Naive thymus-derived CD4-positive, alpha-beta T cell (primary cell): ENCODE measurements around the gene RNF26. TPM values are rescaled to one million over a fixed set of nuclear protein-coding genes. Genes with fewer than 3 reads are reported as not detected.
A peak's percentile ranks its signal among the peaks of the same experiment; 100 is the strongest.

Source experiments
- ATAC-seq: fragments of 150-1000 bp; cut with Tn5 transposase; 2 replicates; pipeline ENCODE4 v1.10.0; 2021; ENCODE audit warnings: mild to moderate bottlenecking, moderate library complexity
- CTCF ChIA-PET: fragments of 350-600 bp; sonication (Branson Sonifier 250); formaldehyde crosslinking; loops from one replicate; lab custom pipeline; 2021; ENCODE audit warnings: antibody characterized with exemption; lab: Charles Lee
- POLR2A ChIA-PET: fragments of 350-600 bp; sonication (Branson Sonifier 250); formaldehyde crosslinking; loops from one replicate; lab custom pipeline; 2021; ENCODE audit warnings: antibody characterized with exemption, inconsistent platforms; lab: Charles Lee
- DNase-seq, 9 donors: peaks; one replicate each; pipeline versions ENCODE4 v3.0.0 to v3.0.0-alpha.2; 2020 to 2022; ENCODE audit warnings: mixed read lengths in 1 of 9
- H3K27ac ChIP-seq: one replicate; pipeline ENCODE4 v1.7.0; 2013; ENCODE audit warnings: mild to moderate bottlenecking, low read depth, low read length, moderate library complexity
- H3K27me3 ChIP-seq, 2 donors: one replicate each; pipeline ENCODE4 v1.7.0; 2013; ENCODE audit warnings: low read length in 2 of 2, mild to moderate bottlenecking in 2 of 2, moderate library complexity in 2 of 2; ENCODE audit not compliant: control insufficient read depth in 2 of 2, insufficient read depth in 2 of 2
- H3K36me3 ChIP-seq, 3 experiments: 1 replicate in 2 of 3; 2 replicates in 1 of 3; pipeline ENCODE4 v1.7.0; 2013; ENCODE audit warnings: low read length in 3 of 3, mild to moderate bottlenecking in 3 of 3, moderate library complexity in 1 of 3; ENCODE audit not compliant: insufficient read depth in 3 of 3, control insufficient read depth in 2 of 3
- H3K4me1 ChIP-seq, 2 donors: one replicate each; pipeline ENCODE4 v1.7.0; 2013; ENCODE audit warnings: low read length in 2 of 2, mild to moderate bottlenecking in 2 of 2, moderate library complexity in 1 of 2; ENCODE audit not compliant: control insufficient read depth in 2 of 2, insufficient read depth in 2 of 2
- H3K4me3 ChIP-seq: 2 replicates; pipeline ENCODE4 v1.7.0; 2013; ENCODE audit warnings: mild to moderate bottlenecking, low read length
- H3K9me3 ChIP-seq, 3 experiments: 1 replicate in 2 of 3; 2 replicates in 1 of 3; pipeline ENCODE4 v1.7.0; 2013; ENCODE audit warnings: low read length in 3 of 3; ENCODE audit not compliant: control insufficient read depth in 2 of 3
- H3K27ac Mint-ChIP-seq, 9 donors: one replicate each; pipeline ENCODE4 v1.8.0; 2020 to 2022; ENCODE audit warnings: mixed read lengths in 9 of 9, mild to moderate bottlenecking in 8 of 9, moderate library complexity in 5 of 9, inconsistent platforms in 2 of 9
- H3K27me3 Mint-ChIP-seq, 5 donors: one replicate each; pipeline ENCODE4 v1.8.0; 2021 to 2022; ENCODE audit warnings: mixed read lengths in 5 of 5, mild to moderate bottlenecking in 1 of 5
- H3K36me3 Mint-ChIP-seq, 5 donors: one replicate each; pipeline ENCODE4 v1.8.0; 2020 to 2022; ENCODE audit warnings: mixed read lengths in 5 of 5, mild to moderate bottlenecking in 3 of 5, inconsistent platforms in 1 of 5
- H3K4me1 Mint-ChIP-seq, 7 donors: one replicate each; pipeline ENCODE4 v1.8.0; 2020 to 2022; ENCODE audit warnings: mixed read lengths in 7 of 7, mild to moderate bottlenecking in 3 of 7, inconsistent platforms in 1 of 7
- H3K4me3 Mint-ChIP-seq, 10 donors: one replicate each; pipeline ENCODE4 v1.8.0; 2020 to 2022; ENCODE audit warnings: mild to moderate bottlenecking in 10 of 10, mixed read lengths in 10 of 10, moderate library complexity in 6 of 10, inconsistent platforms in 2 of 10
- H3K9me3 Mint-ChIP-seq, 11 donors: one replicate each; pipeline ENCODE4 v1.8.0; 2020 to 2022; ENCODE audit warnings: mixed read lengths in 11 of 11, mild to moderate bottlenecking in 4 of 11, inconsistent platforms in 1 of 11, moderate library complexity in 1 of 11
- intact Hi-C, 2 donors: fragments of 100-400 bp; cut with micrococcal nuclease; formaldehyde crosslinking; loops; one replicate each; pipeline ENCODE4 v1.15.1; 2023
- polyA plus RNA-seq, 2 donors: library from polyadenylated mRNA; unstranded; fragments of 300-500 nt; fragmentation: Illumina TruSeq; gene quantifications; one replicate each; pipeline ENCODE4 v1.2.3, GENCODE V29; 2021
- total RNA-seq, 6 experiments: library from RNA in 5 of 6; stranded (reverse) in 5 of 6; gene quantifications; 1 replicate in 5 of 6; 2 replicates in 1 of 6; pipeline ENCODE4 v1.2.3 and lab custom pipeline; 2021 to 2026

The RNF26 gene
- total and polyA plus RNA-seq, 7 experiments from 2014 or later, result 16.9 to 59.1 (median 24.4) TPM

DNA sequence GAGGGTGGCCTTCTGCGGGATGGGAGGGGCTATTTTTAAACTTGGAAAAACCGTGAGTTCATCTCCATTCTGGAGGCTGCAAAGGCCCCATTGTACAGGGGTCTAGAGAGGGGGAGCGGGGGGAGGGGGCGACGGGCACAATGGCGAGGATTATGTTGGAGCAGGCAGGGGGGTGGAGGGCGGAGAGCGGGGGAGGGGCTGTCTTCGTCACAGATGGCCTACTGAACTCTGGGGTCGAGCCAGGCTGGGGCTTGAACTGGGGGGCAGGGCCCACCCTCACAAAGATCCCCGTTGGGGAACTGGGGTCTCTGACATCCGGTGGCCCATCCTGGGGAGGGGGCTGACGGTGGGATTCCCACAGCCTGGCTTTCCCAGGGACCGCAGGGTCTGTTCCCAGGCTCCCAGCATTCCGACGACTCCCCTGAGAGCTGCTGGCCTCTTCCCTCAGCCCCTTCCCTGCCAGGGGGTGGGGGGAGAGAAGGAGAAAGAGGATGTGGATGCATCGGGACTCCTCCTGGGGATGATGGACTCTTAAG lies 14.0 kb upstream of the RNF26 start:
- intact Hi-C loops, result loop anchor here (2.0 to 5.0 kb wide), 4 partner anchors 36 to 303 kb away; partner anchors contain the start of genes HINFP (in 1 of the 2), NLRX1 (in 1 of the 2), RPS25 (in 1 of the 2) and TRAPPC4 (in 1 of the 2)
- Histone ChIP-seq H3K36me3 (no peaks in the 10 kb centered on the region), H3K27ac (peak overlapping the region; percentile 70), H3K4me1 (peaks cover 9 to 14% of the 10 kb centered on the region in 2 donors), H3K27me3 (peaks cover 0 to 6% of the 10 kb centered on the region in 2 donors), H3K9me3 (no peaks in the 10 kb centered on the region), H3K4me3 (peak overlapping the region; percentile 82)
- no peak for ATAC-seq
- peak overlapping the region in 2 of 9 donors; percentile 60 to 90 for H3K27ac Mint-ChIP-seq
- H3K4me1 Mint-ChIP-seq, result peaks cover 11 to 42% (median 32%) of the 10 kb centered on the region in 7 donors
- peaks cover 5 to 41% (median 16%) of the 10 kb centered on the region in 5 donors for H3K27me3 Mint-ChIP-seq
- H3K9me3 Mint-ChIP-seq, result no peaks in the 10 kb centered on the region
- ChIA-PET CTCF (interaction anchor here (1.3 to 4.3 kb wide), 5 partner anchors 12 to 115 kb away, joined by 5 to 42 read pairs (median 15); partner anchors contain the start of gene CBL), POLR2A (interaction anchor here (0.5 to 2.2 kb wide), 6 partner anchors 14 to 218 kb away, joined by 3 to 19 read pairs (median 3); no protein-coding TSS in a partner anchor)
- no peak for DNase-seq
- peak overlapping the region in 9 of 10 donors; percentile 31 to 81 (median 67) for H3K4me3 Mint-ChIP-seq
- no peaks in the 10 kb centered on the region for H3K36me3 Mint-ChIP-seq

DNA sequence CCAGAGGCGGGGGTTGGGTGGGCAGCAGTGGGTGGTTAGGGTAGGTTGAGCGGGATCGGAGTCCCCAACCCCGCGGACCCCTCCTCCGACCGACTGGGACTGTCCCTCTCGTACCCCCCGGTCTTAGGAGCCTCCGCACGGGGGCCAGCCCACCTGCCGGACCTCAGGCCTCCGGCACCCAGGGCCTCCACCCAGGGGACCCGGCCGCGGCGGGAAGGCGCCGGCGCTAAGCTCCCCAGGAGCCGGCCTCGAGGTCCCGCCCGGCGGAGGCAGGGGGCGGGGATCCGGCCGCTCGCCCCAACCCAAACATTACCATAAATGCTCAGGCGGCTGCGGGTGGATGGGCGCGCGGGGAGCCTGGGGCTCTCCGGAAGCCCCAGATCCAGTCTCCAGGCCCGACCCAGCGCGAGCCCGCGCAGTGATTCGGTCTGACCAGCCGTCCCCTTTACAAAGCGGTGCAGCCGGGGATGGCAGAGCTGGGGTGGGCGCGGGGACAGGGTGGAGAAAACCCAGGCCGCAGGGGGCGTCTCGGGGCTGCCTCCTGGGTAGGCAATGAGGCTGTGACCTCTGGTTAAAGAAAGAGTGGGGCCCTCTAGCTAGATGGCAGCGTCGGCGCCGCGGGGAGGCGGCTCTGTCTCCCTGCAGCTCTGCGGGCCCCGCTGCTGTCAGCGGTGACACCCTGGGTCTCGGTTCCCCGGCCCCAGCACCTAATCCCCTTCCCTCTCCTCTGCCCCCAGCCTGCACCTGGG lies 13.4 kb upstream of the RNF26 start:
- ATAC-seq (peak; percentile 74), DNase-seq (peak; percentile 35 to 69 (median 55))
- H3K27me3 Mint-ChIP-seq, result peaks cover 5 to 35% (median 12%) of the 10 kb centered on the region in 5 donors
- Histone ChIP-seq H3K36me3 (no peaks in the 10 kb centered on the region), H3K9me3 (no peaks in the 10 kb centered on the region), H3K27me3 (peaks cover 0 to 2% of the 10 kb centered on the region in 2 donors), H3K27ac (peak overlapping the region; percentile 70), H3K4me3 (peak overlapping the region; percentile 82), H3K4me1 (peaks cover 2 to 7% of the 10 kb centered on the region in 2 donors)
- intact Hi-C loops, result loop anchor here (1.0 to 5.0 kb wide), 10 partner anchors 13 to 304 kb away; partner anchors contain the start of genes CBL (in 2 of the 2), RNF26 (in 2 of the 2), HINFP (in 1 of the 2) and NLRX1 (in 1 of the 2)
- no peaks in the 10 kb centered on the region for H3K9me3 Mint-ChIP-seq
- POLR2A ChIA-PET, result interaction anchor here (0.5 to 2.2 kb wide), 10 partner anchors 12 to 218 kb away, joined by 3 to 19 read pairs (median 4); partner anchors contain the start of gene RNF26
- peaks cover 11 to 36% (median 27%) of the 10 kb centered on the region in 7 donors for H3K4me1 Mint-ChIP-seq
- peak overlapping the region in 8 of 9 donors; percentile 32 to 88 (median 83) for H3K27ac Mint-ChIP-seq
- no peaks in the 10 kb centered on the region for H3K36me3 Mint-ChIP-seq
- CTCF ChIA-PET, result interaction anchor here (0.6 to 4.3 kb wide), 12 partner anchors 12 to 476 kb away, joined by 3 to 42 read pairs (median 6); partner anchors contain the start of genes CBL and VPS11
- peak overlapping the region; percentile 76 to 89 (median 84) for H3K4me3 Mint-ChIP-seq

DNA sequence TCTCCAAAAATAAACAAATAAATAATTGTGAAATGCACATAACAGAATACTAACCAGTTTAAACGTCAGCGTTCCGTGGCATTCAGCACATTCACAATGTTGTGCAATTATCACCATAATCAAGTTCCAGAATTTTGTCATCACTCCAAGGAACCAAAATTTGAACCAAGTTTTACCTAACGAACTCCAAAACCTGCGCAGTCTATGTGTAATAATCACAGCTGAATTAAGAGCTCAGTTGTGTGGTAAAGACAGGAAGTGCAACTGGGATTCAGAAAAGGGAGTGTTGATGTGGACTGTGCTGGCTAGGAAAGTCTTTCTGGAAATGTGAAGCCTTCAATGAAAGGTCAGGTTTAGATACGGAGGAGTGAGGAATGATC lies 12.0 kb upstream of the RNF26 start:
- no peak overlapping the region for H3K27ac ChIP-seq
- intact Hi-C loops, result loop anchor here in 1 of 2 donors (2.0 to 5.0 kb wide), 3 partner anchors 126 to 305 kb away; partner anchors contain the start of genes HYOU1, RPS25 and TRAPPC4
- H3K27me3 ChIP-seq, result no peaks in the 10 kb centered on the region
- Mint-ChIP-seq H3K27ac (peak overlapping the region in 1 of 9 donors; percentile 14), H3K36me3 (no peaks in the 10 kb centered on the region), H3K27me3 (peaks cover 5 to 27% (median 12%) of the 10 kb centered on the region in 5 donors), H3K9me3 (no peaks in the 10 kb centered on the region), H3K4me3 (peak overlapping the region in 8 of 10 donors; percentile 1 to 89 (median 14)), H3K4me1 (peaks cover 11 to 34% (median 26%) of the 10 kb centered on the region in 7 donors)
- no peaks in the 10 kb centered on the region for H3K4me1 ChIP-seq
- ChIA-PET CTCF (interaction anchor here (0.6 to 4.3 kb wide), 14 partner anchors 8 to 255 kb away, joined by 3 to 42 read pairs (median 7); partner anchors contain the start of genes CBL and VPS11), POLR2A (interaction anchor here (0.5 to 2.2 kb wide), 5 partner anchors 17 to 231 kb away, joined by 3 to 19 read pairs (median 4); no protein-coding TSS in a partner anchor)
- H3K4me3 ChIP-seq, result no peak overlapping the region
- ATAC-seq (no peak), DNase-seq (no peak)
- no peaks in the 10 kb centered on the region for H3K36me3 ChIP-seq
- no peaks in the 10 kb centered on the region for H3K9me3 ChIP-seq

DNA sequence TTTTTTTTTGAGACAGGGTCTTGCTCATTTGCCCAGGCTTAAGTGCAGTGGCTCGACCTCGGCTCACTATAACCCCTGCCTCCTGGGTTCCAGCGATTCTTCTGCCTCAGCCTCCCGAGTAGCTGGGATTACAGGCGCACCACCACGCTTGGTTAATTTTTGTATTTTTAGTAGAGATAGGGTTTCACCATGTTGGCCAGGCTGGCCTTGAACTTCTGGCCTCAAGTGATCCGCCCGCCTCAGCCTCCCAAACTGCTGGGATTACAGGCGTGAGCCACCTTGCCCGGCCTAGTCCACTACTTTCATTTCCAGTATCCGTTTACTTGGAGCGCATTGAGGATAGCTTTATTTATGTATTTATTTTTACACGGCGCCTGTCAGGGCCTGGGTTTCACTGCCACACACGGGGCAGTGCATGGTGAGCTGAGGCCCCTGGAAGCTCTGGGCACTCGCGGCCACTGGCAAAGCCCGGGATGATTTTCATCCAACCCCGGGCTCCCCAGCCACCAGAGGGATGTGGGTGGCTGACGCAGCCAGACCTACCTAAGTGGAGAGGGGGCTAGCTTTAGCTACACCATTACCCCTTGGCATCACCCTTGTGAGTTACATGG lies 11.3 kb upstream of the RNF26 start:
- Mint-ChIP-seq H3K27me3 (peaks cover 0 to 21% (median 12%) of the 10 kb centered on the region in 5 donors), H3K4me1 (peaks cover 11 to 34% (median 26%) of the 10 kb centered on the region in 7 donors), H3K36me3 (no peaks in the 10 kb centered on the region), H3K4me3 (peak overlapping the region in 3 of 10 donors; percentile 5 to 54 (median 10)), H3K27ac (peak overlapping the region in 1 of 9 donors; percentile 15), H3K9me3 (no peaks in the 10 kb centered on the region)
- Histone ChIP-seq H3K27me3 (no peaks in the 10 kb centered on the region), H3K4me1 (no peaks in the 10 kb centered on the region), H3K27ac (no peak overlapping the region), H3K4me3 (no peak overlapping the region), H3K36me3 (no peaks in the 10 kb centered on the region), H3K9me3 (no peaks in the 10 kb centered on the region)
- ChIA-PET CTCF (interaction anchor here (0.6 to 4.3 kb wide), 26 partner anchors 8 to 255 kb away, joined by 3 to 42 read pairs (median 6); partner anchors contain the start of genes CBL and VPS11), POLR2A (interaction anchor here (1.2 to 2.0 kb wide), 3 partner anchors 16 to 267 kb away, joined by 3 to 5 read pairs (median 4); no protein-coding TSS in a partner anchor)
- intact Hi-C loops, result loop anchor here (1.0 to 5.0 kb wide), 8 partner anchors 8 to 306 kb away; partner anchors contain the start of genes HYOU1 (in 1 of the 2), NLRX1 (in 1 of the 2), RPS25 (in 1 of the 2) and TRAPPC4 (in 1 of the 2)
- ATAC-seq (no peak), DNase-seq (no peak)

DNA sequence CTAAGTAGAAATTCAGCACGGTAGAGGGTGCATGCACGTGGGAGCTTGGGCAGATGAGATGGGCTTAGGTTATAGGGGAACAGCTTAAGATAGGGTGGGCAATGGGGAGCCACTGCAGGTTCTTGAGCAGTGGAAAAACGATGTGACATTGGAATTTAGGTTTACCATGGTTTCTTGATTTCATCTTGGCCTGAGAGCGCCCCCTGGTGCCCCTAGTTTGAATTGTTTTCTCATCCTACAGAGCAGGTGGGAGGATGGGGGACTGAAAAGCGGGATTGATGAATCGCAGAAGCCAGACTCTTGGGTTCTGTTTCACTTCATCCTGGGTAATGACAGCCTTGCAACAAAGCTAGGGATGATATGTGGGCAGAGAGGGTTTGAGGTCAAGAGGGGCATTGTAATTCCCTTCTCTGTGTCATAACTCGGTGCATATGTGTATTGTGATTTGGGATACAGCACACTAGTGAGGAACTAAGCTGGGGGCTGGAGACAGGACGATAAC lies 10.7 kb upstream of the RNF26 start:
- H3K4me1 ChIP-seq, result no peaks in the 10 kb centered on the region
- H3K27me3 ChIP-seq, result no peaks in the 10 kb centered on the region
- no peaks in the 10 kb centered on the region for H3K9me3 ChIP-seq
- POLR2A ChIA-PET, result interaction anchor here (1.1 to 2.0 kb wide), 6 partner anchors 11 to 267 kb away, joined by 3 to 5 read pairs (median 4); partner anchors contain the start of gene RNF26
- Mint-ChIP-seq H3K9me3 (no peaks in the 10 kb centered on the region), H3K36me3 (no peaks in the 10 kb centered on the region), H3K4me1 (peaks cover 11 to 33% (median 26%) of the 10 kb centered on the region in 7 donors), H3K27ac (peak overlapping the region in 2 of 9 donors; percentile 15 to 57), H3K4me3 (peak overlapping the region in 4 of 10 donors; percentile 10 to 54 (median 44)), H3K27me3 (peaks cover 0 to 17% (median 11%) of the 10 kb centered on the region in 5 donors)
- H3K27ac ChIP-seq, result no peak overlapping the region
- intact Hi-C loops, result loop anchor here (1.0 to 5.0 kb wide), 8 partner anchors 8 to 306 kb away; partner anchors contain the start of genes HYOU1 (in 1 of the 2), NLRX1 (in 1 of the 2), RPS25 (in 1 of the 2) and TRAPPC4 (in 1 of the 2)
- CTCF ChIA-PET, result interaction anchor here (0.6 to 4.3 kb wide), 29 partner anchors 8 to 257 kb away, joined by 3 to 42 read pairs (median 6); partner anchors contain the start of genes CBL, HMBS and VPS11
- ATAC-seq (peak; percentile 50), DNase-seq (peak; percentile 61 to 82 (median 77))
- H3K4me3 ChIP-seq, result no peak overlapping the region
- H3K36me3 ChIP-seq, result no peaks in the 10 kb centered on the region
